SK-N-SH treated with all-trans-retinoic acid at 6 μM for 48 hours (cell line): ENCODE data around the gene GSG1L.

Source experiments
- GLIS3 ChIP-seq: fragments of 250-450 bp; sonication (Bioruptor Pico); IDR thresholded peaks from 2 replicates; pipeline ENCODE4 v1.5.0; 2020; ENCODE audit warnings: mild to moderate bottlenecking, moderate library complexity
- ISL1 ChIP-seq: fragments of 250-450 bp; sonication (Bioruptor Pico); IDR thresholded peaks from 2 replicates; pipeline ENCODE4 v2.1.2; 2022; ENCODE audit warnings: mild to moderate bottlenecking, moderate library complexity
- ZNF70 ChIP-seq: fragments of 450-650 bp; formaldehyde crosslinking; IDR thresholded peaks from 2 replicates; pipeline ENCODE4 v1.5.0; 2020; ENCODE audit warnings: mild to moderate bottlenecking, moderate library complexity
- TF ChIP-seq, protein P1 (sequence below): fragments of 250-450 bp; sonication (Bioruptor Pico); IDR thresholded peaks from 2 replicates; pipeline ENCODE4 v1.8.0; 2020; ENCODE audit warnings: mild to moderate bottlenecking, moderate library complexity, borderline replicate concordance
- TF ChIP-seq, protein P2 (sequence below): fragments of 250-450 bp; sonication (Bioruptor Pico); IDR thresholded peaks from 2 replicates; pipeline ENCODE4 v1.8.0; 2021; ENCODE audit warnings: low read depth, mild to moderate bottlenecking, moderate library complexity, borderline replicate concordance

DNA sequence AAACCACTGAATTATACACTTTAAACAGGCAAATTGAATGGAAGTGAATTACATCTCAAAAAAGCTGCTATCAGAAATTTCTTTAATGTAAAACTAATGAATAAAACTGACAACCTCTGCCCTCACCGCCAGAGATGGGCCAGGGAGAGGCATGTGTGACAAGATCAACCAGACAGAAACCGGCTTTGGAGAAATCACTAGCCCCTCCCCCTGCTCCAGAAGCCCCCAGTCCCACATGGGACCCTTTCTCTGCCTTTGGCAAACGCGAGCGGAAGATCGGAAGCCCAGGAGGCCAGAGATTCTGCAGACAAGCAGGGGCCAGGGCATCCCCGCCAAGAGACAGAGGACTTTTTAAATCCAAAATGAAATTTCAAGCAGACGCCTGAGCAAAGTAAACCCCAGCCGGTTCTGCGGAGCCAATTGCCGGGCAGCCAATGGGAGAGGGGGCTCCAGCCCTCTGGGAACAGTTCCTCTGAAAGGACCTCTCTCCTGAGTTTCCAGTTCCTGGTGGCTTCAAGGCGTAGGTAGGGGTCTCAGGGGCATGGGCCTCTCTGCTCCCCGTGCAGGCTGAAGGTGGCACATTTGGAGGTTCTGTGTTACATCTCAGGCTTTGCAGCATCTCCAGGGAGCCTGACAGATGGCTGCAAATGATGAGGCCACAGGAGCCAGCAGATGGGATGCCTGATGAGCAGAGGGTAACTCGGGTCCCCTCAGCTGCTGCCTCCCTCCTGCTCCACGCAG, 118.1 kb downstream of the GSG1L start:
- TF ChIP-seq, protein P1, sequence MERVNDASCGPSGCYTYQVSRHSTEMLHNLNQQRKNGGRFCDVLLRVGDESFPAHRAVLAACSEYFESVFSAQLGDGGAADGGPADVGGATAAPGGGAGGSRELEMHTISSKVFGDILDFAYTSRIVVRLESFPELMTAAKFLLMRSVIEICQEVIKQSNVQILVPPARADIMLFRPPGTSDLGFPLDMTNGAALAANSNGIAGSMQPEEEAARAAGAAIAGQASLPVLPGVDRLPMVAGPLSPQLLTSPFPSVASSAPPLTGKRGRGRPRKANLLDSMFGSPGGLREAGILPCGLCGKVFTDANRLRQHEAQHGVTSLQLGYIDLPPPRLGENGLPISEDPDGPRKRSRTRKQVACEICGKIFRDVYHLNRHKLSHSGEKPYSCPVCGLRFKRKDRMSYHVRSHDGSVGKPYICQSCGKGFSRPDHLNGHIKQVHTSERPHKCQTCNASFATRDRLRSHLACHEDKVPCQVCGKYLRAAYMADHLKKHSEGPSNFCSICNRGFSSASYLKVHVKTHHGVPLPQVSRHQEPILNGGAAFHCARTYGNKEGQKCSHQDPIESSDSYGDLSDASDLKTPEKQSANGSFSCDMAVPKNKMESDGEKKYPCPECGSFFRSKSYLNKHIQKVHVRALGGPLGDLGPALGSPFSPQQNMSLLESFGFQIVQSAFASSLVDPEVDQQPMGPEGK (CRISPR knock-in tag), result no peak
- TF ChIP-seq, protein P2, sequence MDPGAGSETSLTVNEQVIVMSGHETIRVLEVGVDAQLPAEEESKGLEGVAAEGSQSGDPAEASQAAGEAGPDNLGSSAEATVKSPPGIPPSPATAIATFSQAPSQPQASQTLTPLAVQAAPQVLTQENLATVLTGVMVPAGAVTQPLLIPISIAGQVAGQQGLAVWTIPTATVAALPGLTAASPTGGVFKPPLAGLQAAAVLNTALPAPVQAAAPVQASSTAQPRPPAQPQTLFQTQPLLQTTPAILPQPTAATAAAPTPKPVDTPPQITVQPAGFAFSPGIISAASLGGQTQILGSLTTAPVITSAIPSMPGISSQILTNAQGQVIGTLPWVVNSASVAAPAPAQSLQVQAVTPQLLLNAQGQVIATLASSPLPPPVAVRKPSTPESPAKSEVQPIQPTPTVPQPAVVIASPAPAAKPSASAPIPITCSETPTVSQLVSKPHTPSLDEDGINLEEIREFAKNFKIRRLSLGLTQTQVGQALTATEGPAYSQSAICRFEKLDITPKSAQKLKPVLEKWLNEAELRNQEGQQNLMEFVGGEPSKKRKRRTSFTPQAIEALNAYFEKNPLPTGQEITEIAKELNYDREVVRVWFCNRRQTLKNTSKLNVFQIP (CRISPR knock-in tag), result no peak
- TF ChIP-seq ZNF70 (CRISPR knock-in tag) (no peak), GLIS3 (CRISPR knock-in tag) (no peak), ISL1 (CRISPR knock-in tag) (no peak)
